ENCODE measurements around the gene ZNF414.

DNA sequence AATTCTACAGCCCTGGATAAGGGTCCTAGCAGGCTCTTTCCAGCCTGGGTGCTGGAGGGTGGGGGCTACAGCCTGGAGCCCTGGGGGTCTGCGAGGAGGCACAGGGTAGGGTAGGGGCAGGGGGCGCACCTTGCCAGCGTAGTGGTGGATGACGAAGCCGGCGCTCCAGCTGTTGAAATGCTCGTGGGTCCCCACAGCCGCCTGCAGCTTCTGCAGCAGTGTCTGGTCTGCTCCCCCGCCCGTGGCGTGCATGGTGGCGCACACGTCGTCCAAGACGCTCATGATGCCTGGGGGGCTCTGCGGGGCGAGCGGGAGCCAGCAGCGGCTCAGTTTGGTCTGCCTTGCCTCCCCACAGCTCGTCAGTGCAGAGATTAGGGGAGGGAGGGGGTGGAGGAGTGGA, 30.2 kb upstream of the ZNF414 start:
- no peak for TF ChIP-seq POLR2A (IDR thresholded peaks at IDR 0.05)
- TF ChIP-seq, protein P1, sequence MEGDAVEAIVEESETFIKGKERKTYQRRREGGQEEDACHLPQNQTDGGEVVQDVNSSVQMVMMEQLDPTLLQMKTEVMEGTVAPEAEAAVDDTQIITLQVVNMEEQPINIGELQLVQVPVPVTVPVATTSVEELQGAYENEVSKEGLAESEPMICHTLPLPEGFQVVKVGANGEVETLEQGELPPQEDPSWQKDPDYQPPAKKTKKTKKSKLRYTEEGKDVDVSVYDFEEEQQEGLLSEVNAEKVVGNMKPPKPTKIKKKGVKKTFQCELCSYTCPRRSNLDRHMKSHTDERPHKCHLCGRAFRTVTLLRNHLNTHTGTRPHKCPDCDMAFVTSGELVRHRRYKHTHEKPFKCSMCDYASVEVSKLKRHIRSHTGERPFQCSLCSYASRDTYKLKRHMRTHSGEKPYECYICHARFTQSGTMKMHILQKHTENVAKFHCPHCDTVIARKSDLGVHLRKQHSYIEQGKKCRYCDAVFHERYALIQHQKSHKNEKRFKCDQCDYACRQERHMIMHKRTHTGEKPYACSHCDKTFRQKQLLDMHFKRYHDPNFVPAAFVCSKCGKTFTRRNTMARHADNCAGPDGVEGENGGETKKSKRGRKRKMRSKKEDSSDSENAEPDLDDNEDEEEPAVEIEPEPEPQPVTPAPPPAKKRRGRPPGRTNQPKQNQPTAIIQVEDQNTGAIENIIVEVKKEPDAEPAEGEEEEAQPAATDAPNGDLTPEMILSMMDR (IDR thresholded peaks at IDR 0.05): no peak
